NB4 (cell line): Measurements from ENCODE around the gene SUSD2.
A peak's percentile ranks its signal among the peaks of the same experiment; 100 is the strongest.

Experiments used
- DNase-seq: peaks from one replicate; pipeline ENCODE4 v3.0.0; 2010; ENCODE audit warnings: low read depth
- H3K4me3 ChIP-seq: one replicate; pipeline ENCODE4 v1.5.1; 2011; ENCODE audit warnings: mild to moderate bottlenecking, low read depth, low read length, moderate library complexity
- MYC ChIP-seq: IDR thresholded peaks from 2 replicates; pipeline ENCODE4 v1.6.1; 2011; ENCODE audit warnings: low read depth, low read length
- POLR2A ChIP-seq: IDR thresholded peaks from 2 replicates; pipeline ENCODE4 v1.6.1; 2011; ENCODE audit warnings: mild to moderate bottlenecking; ENCODE audit not compliant: insufficient read length; ENCODE audit errors: extremely low read depth
- TF ChIP-seq, protein P1 (sequence below): IDR thresholded peaks from one replicate; pipeline ENCODE4 v1.5.1; 2012; ENCODE audit warnings: low read depth, low read length
- TF ChIP-seq, protein P2 (sequence below): IDR thresholded peaks from 2 replicates; pipeline ENCODE4 v1.6.1; 2011; ENCODE audit warnings: low read depth, low read length

SUSD2 gene

DNA sequence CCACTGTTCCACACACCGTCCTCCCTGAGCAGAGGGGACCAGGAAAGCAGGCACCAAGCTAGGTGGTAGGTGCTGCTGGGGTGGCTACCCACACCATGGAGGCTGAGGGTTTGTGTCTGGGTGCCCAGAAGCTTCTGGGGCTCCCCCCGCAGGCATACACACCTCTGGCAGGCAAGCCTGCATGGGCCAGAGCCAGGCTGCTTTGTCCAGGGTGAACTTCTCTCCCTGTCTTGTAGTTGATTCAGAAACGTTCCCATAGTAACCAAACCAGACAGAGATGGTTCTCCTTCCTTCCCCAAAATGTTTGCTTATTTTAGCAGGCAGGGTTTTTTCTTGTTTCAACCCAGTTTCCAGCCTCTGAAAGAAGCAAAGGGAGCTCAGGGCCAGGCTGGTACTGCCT is 40.9 kb upstream of the SUSD2 start:
- TF ChIP-seq, protein P1, sequence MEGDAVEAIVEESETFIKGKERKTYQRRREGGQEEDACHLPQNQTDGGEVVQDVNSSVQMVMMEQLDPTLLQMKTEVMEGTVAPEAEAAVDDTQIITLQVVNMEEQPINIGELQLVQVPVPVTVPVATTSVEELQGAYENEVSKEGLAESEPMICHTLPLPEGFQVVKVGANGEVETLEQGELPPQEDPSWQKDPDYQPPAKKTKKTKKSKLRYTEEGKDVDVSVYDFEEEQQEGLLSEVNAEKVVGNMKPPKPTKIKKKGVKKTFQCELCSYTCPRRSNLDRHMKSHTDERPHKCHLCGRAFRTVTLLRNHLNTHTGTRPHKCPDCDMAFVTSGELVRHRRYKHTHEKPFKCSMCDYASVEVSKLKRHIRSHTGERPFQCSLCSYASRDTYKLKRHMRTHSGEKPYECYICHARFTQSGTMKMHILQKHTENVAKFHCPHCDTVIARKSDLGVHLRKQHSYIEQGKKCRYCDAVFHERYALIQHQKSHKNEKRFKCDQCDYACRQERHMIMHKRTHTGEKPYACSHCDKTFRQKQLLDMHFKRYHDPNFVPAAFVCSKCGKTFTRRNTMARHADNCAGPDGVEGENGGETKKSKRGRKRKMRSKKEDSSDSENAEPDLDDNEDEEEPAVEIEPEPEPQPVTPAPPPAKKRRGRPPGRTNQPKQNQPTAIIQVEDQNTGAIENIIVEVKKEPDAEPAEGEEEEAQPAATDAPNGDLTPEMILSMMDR: no peak
- TF ChIP-seq, protein P2, sequence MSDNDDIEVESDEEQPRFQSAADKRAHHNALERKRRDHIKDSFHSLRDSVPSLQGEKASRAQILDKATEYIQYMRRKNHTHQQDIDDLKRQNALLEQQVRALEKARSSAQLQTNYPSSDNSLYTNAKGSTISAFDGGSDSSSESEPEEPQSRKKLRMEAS: no peak
- TF ChIP-seq POLR2A: no peak
- TF ChIP-seq MYC: no peak
- DNase-seq: peak; percentile 30
- no peak overlapping the region for H3K4me3 ChIP-seq

DNA sequence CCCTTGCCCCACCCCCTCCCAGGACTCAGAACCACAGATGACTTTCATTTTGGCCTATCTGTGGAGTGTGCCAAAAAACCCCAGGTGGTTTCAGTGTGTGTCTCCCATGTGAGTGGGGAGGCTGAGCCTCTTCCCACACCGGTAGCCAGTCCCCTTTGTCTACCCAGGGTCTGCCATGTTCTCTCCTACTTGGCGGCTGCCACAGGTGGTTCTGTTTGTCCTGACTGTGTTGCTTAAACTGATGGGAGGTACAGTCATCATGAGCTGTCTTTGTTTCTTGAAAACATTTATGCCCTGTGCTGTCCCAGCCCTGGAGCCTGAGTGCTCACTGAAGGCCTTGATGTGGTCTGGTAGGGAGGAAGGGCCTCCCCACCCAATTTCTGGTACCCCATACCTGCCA is 39.7 kb upstream of the SUSD2 start:
- TF ChIP-seq, protein P2: no peak
- TF ChIP-seq MYC (no peak), POLR2A (no peak)
- TF ChIP-seq, protein P1: no peak
- no peak for DNase-seq
- H3K4me3 ChIP-seq: no peak overlapping the region

DNA sequence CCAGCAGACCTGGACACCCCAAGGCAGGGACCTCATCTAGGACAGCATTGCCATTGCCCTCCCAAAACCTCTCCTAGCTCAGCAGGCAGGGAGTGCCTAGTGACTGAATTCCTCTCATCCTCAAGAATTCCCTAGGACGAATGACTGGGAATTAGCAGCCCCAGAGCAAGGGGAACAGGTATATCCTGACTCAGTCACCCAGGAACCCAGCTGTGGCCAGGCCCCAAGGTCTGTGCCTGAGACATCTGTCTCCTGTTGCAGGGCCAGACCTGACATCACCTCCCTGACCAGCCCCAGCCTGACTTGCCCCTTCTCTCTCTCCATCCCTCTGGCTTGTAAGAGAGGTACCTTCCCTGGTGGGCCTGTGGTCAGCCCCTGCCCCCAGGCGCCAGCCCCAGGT is 39.0 kb upstream of the SUSD2 start:
- H3K4me3 ChIP-seq: no peak overlapping the region
- no peak for DNase-seq
- TF ChIP-seq, protein P1: no peak
- TF ChIP-seq, protein P2: no peak

DNA sequence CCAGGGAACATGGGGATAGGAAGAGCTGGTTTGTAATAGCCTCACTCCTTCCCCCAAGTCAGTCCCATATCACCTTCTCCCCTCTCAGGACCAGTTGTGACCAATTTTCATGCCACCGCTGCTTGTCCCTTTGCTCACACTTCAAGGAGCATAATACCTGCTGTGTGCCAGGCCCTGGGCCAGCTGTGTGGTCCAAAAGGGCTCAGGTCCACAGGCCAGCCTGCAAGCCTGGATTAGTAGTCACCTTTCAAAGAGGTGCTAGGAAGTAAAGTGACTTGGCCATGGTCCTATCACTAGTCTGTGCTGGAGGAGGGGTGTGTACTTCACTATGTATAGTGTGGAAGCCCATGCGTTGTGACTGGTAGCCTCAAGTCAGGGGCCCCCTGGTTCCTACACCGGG is 38.5 kb upstream of the SUSD2 start:
- no peak overlapping the region for H3K4me3 ChIP-seq
- no peak for TF ChIP-seq POLR2A
- TF ChIP-seq, protein P1: no peak
- TF ChIP-seq MYC: no peak
- TF ChIP-seq, protein P2: no peak
- DNase-seq: no peak

DNA sequence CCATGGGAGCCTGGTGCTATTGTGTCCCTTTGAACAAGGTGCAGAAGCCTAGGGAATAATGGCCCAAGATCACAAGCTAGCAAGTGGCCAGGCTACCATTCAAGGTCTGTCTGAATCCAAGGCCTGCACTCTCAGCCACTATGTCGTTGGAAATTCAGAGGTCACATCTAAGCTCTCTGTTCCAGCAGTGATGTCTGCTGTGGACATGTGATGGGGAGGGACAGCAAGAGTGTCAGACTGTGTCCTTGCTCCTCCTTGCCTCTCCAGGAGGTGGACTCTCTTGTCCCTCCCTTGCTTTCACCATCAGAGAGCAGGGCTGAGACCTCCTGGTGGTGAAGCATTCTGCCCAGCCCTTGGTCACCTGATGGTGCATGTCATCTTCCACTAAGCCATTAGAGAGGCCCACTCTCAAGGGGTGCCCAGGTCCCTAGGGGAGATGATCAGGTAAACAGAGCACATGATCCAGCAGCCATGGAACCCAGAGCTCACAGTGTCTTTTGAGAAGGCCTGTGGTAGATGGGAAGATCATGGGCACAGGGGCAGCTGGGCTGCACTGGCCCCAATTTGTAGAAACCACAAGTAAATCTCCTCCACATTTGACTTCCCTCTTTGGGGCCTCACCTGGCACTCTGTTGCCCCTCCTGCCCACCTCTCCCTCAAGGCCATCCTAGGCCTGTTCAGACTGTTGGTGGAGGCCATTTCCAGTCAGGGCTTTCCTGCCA is 37.1 kb upstream of the SUSD2 start:
- peak; percentile 38 for DNase-seq
- no peak overlapping the region for H3K4me3 ChIP-seq
- TF ChIP-seq MYC (no peak), POLR2A (no peak)
- TF ChIP-seq, protein P1: no peak
- TF ChIP-seq, protein P2: no peak

DNA sequence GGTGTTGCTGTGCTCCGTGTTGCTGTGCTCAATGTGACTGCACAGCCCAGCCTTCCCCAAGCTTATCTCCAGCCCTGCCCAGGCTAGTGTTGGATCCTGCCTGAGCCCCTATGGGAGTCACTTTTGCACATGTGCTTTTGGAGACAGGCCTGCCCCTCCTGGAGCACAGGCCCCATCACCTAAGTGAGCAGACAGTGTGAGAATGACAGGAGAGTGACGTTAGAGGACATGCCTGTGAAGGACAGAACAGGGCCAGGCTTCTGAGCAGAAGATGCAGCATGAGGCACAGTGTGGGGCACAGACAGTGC is 36.6 kb upstream of the SUSD2 start:
- TF ChIP-seq POLR2A (no peak), MYC (no peak)
- TF ChIP-seq, protein P1: no peak
- TF ChIP-seq, protein P2: no peak
- no peak for DNase-seq
- H3K4me3 ChIP-seq: no peak overlapping the region
